K562 (cell line): ENCODE measurements around the gene SLC44A5.

Source experiments
- E2F6 ChIP-seq, 2 experiments: IDR thresholded peaks; 2 replicates each; pipeline ENCODE4 v1.6.1; 2011; ENCODE audit warnings: borderline replicate concordance in 1 of 2, control low read depth in 1 of 2, low read depth in 1 of 2, low read length in 1 of 2, mild to moderate bottlenecking in 1 of 2, mixed read lengths in 1 of 2, moderate library complexity in 1 of 2; ENCODE audit not compliant: insufficient read depth in 1 of 2, insufficient read length in 1 of 2, poor library complexity in 1 of 2, severe bottlenecking in 1 of 2; ENCODE audit errors: extremely low read depth in 1 of 2
- MBD2 ChIP-seq: sonication (generic); IDR thresholded peaks from 2 replicates; pipeline ENCODE4 v1.6.1; 2016; ENCODE audit warnings: low read depth, borderline replicate concordance
- RAD21 ChIP-seq, 2 experiments: fragments of 250-450 bp in 1 of 2; fragments of 450-650 bp in 1 of 2; sonication (Bioruptor Pico) in 1 of 2; formaldehyde crosslinking in 1 of 2; IDR thresholded peaks in 1 of 2; conservative IDR thresholded peaks in 1 of 2; 2 replicates each; pipeline versions ENCODE4 v1.4.0 to v1.8.0; 2020 to 2022; ENCODE audit warnings: mild to moderate bottlenecking in 2 of 2, moderate library complexity in 1 of 2
- RB1 ChIP-seq: fragments of 450-650 bp; IDR thresholded peaks from 2 replicates; pipeline ENCODE4 v1.6.1; 2017; ENCODE audit warnings: low read depth, mild to moderate bottlenecking
- SNAPC5 ChIP-seq: fragments of 250-450 bp; sonication (Bioruptor Pico); IDR thresholded peaks from 2 replicates; pipeline ENCODE4 v1.8.0; 2021; ENCODE audit warnings: moderate library complexity, mild to moderate bottlenecking, inconsistent platforms
- TAF1 ChIP-seq: IDR thresholded peaks from 2 replicates; pipeline ENCODE4 v1.6.1; 2011; ENCODE audit warnings: mild to moderate bottlenecking, low read length, moderate library complexity; ENCODE audit not compliant: insufficient read depth, control insufficient read depth, severe bottlenecking; ENCODE audit errors: extremely low read depth
- ZBTB9 ChIP-seq: fragments of 450-650 bp; formaldehyde crosslinking; IDR thresholded peaks from 2 replicates; pipeline ENCODE4 v1.4.0; 2020; ENCODE audit warnings: mild to moderate bottlenecking, moderate library complexity
- TF ChIP-seq, protein P1 (sequence below), 3 experiments: fragments of 200-800 bp in 1 of 3; sonication (Bioruptor generic) in 1 of 3; sonication (generic) in 1 of 3; formaldehyde crosslinking in 1 of 3; IDR thresholded peaks; 2 replicates each; pipeline versions ENCODE4 v1.6.1 to v1.8.0; 2016 to 2022; ENCODE audit warnings: mild to moderate bottlenecking in 2 of 3, missing compliant biosample characterization in 2 of 3, missing genetic modification characterization in 2 of 3, missing genetic modification reagents in 1 of 3

- TF ChIP-seq, protein P1, sequence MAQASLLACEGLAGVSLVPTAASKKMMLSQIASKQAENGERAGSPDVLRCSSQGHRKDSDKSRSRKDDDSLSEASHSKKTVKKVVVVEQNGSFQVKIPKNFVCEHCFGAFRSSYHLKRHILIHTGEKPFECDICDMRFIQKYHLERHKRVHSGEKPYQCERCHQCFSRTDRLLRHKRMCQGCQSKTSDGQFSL (CRISPR knock-in tag; IDR thresholded peaks at IDR 0.05): no peak
- TF ChIP-seq, protein P1 (tag; IDR thresholded peaks at IDR 0.05): no peak
- TF ChIP-seq RAD21 (CRISPR knock-in tag; conservative IDR thresholded peaks at IDR 0.05 in 1 of 2, IDR thresholded peaks at IDR 0.05 in 1 of 2): no peak
- no peak for TF ChIP-seq MBD2
- TF ChIP-seq ZBTB9 (CRISPR knock-in tag): no peak
- TF ChIP-seq RB1: no peak
- no peak for TF ChIP-seq E2F6 (IDR thresholded peaks at IDR 0.05; ENCODE audit: borderline replicate concordance in 1 of 2, extremely low read depth in 1 of 2, insufficient read depth in 1 of 2, insufficient read length in 1 of 2, low read depth in 1 of 2, low read length in 1 of 2, poor library complexity in 1 of 2, severe bottlenecking in 1 of 2)
- no peak for TF ChIP-seq SNAPC5 (CRISPR knock-in tag)
- TF ChIP-seq TAF1: no peak
Measured at GRCh38 chr1:75400716-75401115, 210.2 kb downstream of the SLC44A5 start.
